Right atrium auricular region (tissue), 2 donors: ENCODE measurements around the gene ADGRG3. TPM values are rescaled to one million over a fixed set of nuclear protein-coding genes. Genes with fewer than 3 reads are reported as not detected.

Source experiments
- DNase-seq: peaks from one replicate; pipeline ENCODE4 v3.0.0-alpha.2; 2019; ENCODE audit warnings: low spot score
- H3K27ac ChIP-seq, 2 donors: fragments of 200-600 bp; sonication (generic); 1 replicate in 1 of 2; 2 replicates in 1 of 2; pipeline ENCODE4 v1.5.1; 2016 to 2019
- H3K27me3 ChIP-seq, 2 donors: fragments of 200-600 bp; sonication (generic); one replicate each; pipeline versions ENCODE4 v1.5.1 to v1.6.0; 2017 to 2019
- H3K36me3 ChIP-seq: fragments of 200-600 bp; sonication (generic); one replicate; pipeline ENCODE4 v1.5.1; 2016
- H3K4me1 ChIP-seq, 2 donors: fragments of 200-600 bp; sonication (generic); one replicate each; pipeline versions ENCODE4 v1.5.1 to v1.6.0; 2017 to 2019
- H3K4me3 ChIP-seq, 2 donors: fragments of 200-600 bp; sonication (generic); 1 replicate in 1 of 2; 2 replicates in 1 of 2; pipeline ENCODE4 v1.5.1; 2017 to 2019; ENCODE audit warnings: mild to moderate bottlenecking in 1 of 2, moderate library complexity in 1 of 2
- H3K9me3 ChIP-seq, 2 donors: fragments of 200-600 bp; sonication (generic); one replicate each; pipeline ENCODE4 v1.5.1; 2019
- total RNA-seq, 2 donors: library from RNA; depleted of rRNA; stranded (reverse); fragments of >200 nt; gene quantifications; one replicate each; pipeline ENCODE4 v1.1.0, GENCODE V29; 2016
- TF ChIP-seq, protein P1 (sequence below), 2 donors: fragments of 200-600 bp; sonication (generic); IDR thresholded peaks; one replicate each; pipeline ENCODE4 v1.5.1; 2019; ENCODE audit warnings: antibody characterized with exemption in 2 of 2

ADGRG3 gene
- total RNA-seq, 2 donors from 2014 or later, result 0.75 to 1.0 TPM

DNA sequence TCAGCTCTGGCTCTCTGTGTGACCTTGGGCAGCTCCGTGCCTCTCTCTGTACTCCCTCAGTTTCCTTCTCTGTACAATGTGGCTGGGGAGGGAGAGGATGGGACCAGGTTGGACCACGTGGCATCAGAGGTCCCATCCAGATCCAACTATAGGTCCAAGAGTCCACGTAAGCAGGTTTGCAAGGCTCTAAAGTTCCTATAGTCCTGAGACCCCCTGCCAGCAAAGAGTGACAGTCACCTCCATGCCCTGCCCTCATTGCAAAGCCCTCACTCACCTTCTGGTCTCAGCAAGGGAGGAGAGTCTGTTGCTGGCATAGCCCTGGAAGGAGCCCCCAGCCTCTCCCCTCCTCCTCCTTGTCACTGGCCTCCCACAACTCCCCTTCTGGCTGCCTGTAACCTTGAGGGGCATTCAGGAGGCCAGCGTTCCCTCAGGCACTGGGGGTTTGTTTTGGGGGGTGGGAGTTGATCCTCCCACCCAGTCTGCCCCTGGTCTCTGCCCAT is 20.4 kb downstream of the ADGRG3 start:
- no peak for DNase-seq
- TF ChIP-seq, protein P1, sequence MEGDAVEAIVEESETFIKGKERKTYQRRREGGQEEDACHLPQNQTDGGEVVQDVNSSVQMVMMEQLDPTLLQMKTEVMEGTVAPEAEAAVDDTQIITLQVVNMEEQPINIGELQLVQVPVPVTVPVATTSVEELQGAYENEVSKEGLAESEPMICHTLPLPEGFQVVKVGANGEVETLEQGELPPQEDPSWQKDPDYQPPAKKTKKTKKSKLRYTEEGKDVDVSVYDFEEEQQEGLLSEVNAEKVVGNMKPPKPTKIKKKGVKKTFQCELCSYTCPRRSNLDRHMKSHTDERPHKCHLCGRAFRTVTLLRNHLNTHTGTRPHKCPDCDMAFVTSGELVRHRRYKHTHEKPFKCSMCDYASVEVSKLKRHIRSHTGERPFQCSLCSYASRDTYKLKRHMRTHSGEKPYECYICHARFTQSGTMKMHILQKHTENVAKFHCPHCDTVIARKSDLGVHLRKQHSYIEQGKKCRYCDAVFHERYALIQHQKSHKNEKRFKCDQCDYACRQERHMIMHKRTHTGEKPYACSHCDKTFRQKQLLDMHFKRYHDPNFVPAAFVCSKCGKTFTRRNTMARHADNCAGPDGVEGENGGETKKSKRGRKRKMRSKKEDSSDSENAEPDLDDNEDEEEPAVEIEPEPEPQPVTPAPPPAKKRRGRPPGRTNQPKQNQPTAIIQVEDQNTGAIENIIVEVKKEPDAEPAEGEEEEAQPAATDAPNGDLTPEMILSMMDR (IDR thresholded peaks at IDR 0.05), result no peak
- H3K36me3 ChIP-seq, result no peaks in the 10 kb centered on the region
- H3K27me3 ChIP-seq, result no peaks in the 10 kb centered on the region
- no peak overlapping the region for H3K27ac ChIP-seq
- H3K4me1 ChIP-seq, result no peaks in the 10 kb centered on the region
- no peak overlapping the region for H3K4me3 ChIP-seq
- no peaks in the 10 kb centered on the region for H3K9me3 ChIP-seq

DNA sequence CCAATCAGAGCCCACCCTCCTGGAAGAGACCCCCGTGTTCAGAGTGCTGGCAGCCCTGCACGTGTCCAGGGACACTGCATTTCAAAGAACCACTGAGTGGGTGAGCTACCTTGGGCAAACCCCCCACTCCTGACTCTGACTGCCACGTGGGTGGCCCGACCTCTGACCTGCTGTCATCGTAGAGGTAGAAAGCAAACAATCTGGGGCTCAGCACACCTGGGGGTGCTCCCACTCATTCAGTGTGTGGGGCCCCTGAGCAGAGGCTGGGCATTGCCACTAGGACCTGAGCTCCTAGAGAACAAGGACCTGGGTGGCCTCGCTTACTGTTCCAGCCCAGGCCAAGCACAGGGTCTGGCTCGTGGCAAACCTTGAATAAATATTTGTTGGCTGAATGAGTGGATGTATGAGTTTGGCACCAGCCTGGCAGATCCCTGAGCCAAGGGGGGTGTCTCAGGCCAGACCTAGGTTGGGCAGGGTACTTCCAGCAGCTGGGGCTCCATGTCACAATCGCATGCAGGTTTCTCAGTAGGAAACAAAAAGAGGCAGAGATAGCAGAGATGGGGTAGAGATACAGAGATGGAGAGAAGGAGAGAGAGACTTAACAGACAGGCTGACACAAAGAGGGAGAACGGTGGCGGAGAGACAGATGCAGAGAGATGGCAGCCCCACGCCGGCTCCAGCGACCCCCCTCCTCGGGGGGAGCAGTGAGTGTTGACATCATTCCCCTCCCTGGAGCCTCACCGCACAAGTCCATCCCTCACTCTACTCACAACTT is 21.1 kb downstream of the ADGRG3 start:
- Histone ChIP-seq H3K27ac (no peak overlapping the region), H3K4me3 (no peak overlapping the region), H3K27me3 (no peaks in the 10 kb centered on the region), H3K9me3 (no peaks in the 10 kb centered on the region), H3K4me1 (no peaks in the 10 kb centered on the region), H3K36me3 (no peaks in the 10 kb centered on the region)
- DNase-seq, result no peak
- TF ChIP-seq, protein P1 (IDR thresholded peaks at IDR 0.05), result no peak

DNA sequence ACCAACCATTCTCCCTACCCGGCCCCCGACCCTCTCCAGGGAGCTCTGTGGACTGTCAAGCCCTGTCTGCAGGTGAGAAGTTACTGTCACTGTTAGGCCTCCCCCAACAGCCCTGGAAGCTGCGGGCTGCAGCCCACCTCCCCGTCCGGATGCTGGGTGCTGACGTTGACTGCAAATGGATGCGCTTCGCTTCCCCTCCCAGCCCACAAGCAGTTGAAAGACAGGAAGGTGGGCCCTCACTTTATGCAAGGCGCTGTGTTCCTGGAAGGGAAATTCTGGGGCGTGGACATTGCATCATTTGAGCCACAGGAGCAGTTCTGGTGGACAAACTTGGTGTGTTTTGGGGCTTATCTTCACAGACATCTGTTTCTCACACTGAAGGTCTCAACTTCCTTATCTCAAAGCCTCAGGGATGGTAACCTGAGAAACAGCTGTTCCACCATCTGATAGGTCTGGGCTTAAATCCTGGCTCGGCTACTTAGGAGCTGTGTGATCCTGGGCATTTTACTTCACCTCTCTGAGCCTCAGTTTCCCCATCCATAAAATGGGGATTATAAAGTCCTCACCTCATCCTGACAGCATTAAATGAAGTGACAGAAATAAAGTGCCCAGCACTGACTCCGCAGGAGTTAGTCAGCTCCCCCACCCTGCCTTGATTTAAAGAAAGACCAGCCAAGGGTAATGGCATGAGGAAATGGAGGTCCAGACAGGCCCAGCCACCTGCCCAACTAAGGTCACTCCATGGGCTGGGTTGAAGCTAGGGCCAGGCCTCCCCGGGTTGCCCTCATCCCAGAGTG is 21.9 kb downstream of the ADGRG3 start:
- TF ChIP-seq, protein P1 (IDR thresholded peaks at IDR 0.05), result no peak
- Histone ChIP-seq H3K36me3 (no peaks in the 10 kb centered on the region), H3K9me3 (no peaks in the 10 kb centered on the region), H3K4me3 (no peak overlapping the region), H3K4me1 (no peaks in the 10 kb centered on the region), H3K27me3 (no peaks in the 10 kb centered on the region), H3K27ac (no peak overlapping the region)
- DNase-seq, result no peak

DNA sequence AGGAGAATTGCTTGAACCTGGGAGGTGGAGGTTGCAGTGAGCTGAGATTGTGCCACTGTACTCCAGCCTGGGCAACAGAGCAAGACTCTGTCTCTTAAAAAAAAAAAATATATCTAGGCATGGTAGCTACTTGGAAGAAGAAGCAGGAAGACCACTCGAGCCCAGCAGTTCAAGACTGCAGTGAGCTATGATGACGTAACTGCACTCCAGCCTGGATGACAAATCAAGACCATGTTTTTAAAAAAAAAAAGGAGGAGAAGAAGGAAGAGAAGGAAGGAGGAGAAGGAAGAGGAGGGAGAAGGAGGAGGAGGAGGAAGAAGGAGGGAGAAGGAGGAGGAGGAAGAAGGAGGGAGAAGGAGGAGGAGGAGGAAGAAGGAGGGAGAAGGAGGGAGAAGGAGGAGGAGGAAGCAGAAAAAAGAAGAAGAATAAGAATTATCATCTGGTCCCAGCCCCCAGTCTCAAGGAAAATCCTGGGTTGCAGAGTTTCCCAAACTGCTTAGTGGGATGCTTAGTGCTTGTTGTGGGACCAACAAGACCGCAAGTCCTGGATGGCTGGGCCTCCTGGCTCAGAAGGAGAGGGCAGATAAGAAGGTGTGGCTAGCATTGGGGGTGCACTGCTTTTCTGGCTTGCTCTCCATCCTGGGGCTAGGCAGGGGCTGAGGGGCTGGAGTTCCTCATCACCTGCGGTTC is 22.8 kb downstream of the ADGRG3 start:
- no peak overlapping the region for H3K27ac ChIP-seq
- no peaks in the 10 kb centered on the region for H3K4me1 ChIP-seq
- no peaks in the 10 kb centered on the region for H3K36me3 ChIP-seq
- no peak overlapping the region for H3K4me3 ChIP-seq
- TF ChIP-seq, protein P1 (IDR thresholded peaks at IDR 0.05), result no peak
- H3K27me3 ChIP-seq, result no peaks in the 10 kb centered on the region
- no peaks in the 10 kb centered on the region for H3K9me3 ChIP-seq
- DNase-seq, result no peak

DNA sequence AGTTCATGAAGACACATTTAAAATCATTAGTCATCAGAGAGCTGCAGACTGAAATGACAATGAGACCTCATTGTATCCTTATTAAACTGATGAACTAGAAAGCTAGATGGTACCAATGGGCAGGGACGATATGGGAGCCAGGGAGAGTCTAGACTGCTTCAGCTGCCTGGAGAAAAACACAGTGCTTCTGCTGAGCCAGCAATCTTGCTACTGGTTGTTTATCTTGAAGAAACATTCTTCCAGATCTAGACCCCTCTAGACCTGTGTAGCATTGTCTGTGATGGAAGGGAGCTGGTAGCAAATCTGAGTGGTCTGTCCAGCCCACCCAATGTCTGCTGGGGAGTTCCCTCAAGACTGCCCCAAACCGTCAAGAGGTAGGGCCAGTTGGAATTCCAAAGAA is 24.5 kb downstream of the ADGRG3 start:
- Histone ChIP-seq H3K27me3 (no peaks in the 10 kb centered on the region), H3K36me3 (no peaks in the 10 kb centered on the region), H3K27ac (no peak overlapping the region), H3K4me1 (no peaks in the 10 kb centered on the region), H3K9me3 (no peaks in the 10 kb centered on the region), H3K4me3 (no peak overlapping the region)
- no peak for DNase-seq
- TF ChIP-seq, protein P1 (IDR thresholded peaks at IDR 0.05), result no peak
